Stimulated activated CD8-positive, alpha-beta memory T cell treated with anti-CD3 and anti-CD28 coated beads, Interleukin-2, amount 100 ng/mL, for 48 hours (primary cell): ENCODE data around the gene MRPL20.
"Not testable (repeated sequence)": the region's sequence is repeated elsewhere in the genome, so short reads cannot be mapped to it uniquely, and the experiment has no call there.

Source experiments
- DNase-seq, 2 donors: peaks; one replicate each; pipeline ENCODE4 v3.0.0-alpha.2; 2020; ENCODE audit warnings: low read depth in 2 of 2

The MRPL20 gene

GRCh38 chr1:1387098-1388077, 19.7 kb downstream of the MRPL20 start:
- DNase-seq: no peak

DNA sequence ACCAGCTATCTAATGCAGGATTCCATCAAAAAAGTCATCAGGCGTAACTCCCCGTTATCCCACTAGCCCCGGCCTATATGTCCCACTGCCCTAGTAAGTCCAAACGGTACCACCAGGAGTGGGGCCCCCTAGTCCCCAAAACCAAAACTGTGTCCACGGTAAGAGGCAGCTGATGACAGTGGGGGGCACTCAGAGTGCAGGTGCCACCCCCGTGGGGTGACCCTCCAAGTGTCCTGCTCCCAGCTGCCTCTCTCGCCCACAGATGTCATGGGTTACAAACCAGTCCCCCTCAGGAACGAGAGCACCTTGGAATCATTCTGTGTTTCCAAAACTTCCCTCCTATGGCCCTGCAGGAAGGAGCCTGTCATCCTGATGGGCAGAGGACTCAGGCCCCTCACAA, 21.2 kb downstream of the MRPL20 start:
- DNase-seq: no peak

DNA sequence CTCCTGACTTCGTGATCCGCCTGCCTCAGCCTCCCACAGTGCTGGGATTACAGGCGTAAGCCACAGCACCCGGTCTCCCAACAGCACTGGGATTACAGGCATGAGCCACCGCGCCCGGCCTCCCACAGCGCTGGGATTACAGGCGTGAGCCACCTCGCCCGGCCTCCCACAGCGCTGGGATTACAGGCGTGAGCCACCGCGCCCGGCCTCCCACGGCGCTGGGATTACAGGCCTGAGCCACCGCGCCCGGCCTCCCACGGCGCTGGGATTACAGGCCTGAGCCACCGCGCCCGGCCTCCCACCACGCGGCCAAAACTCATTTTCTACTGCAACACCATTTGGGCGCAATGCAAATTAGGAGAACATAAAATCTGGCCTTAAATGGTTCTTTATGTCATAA, 21.8 kb downstream of the MRPL20 start:
- not testable (repeated sequence) for DNase-seq

- no peak for DNase-seq
These were observed 25.8 kb downstream of the MRPL20 start for GRCh38 chr1:1381294-1381693.

- DNase-seq: no peak
These were observed 26.2 kb downstream of the MRPL20 start for GRCh38 chr1:1380860-1381259.

DNA sequence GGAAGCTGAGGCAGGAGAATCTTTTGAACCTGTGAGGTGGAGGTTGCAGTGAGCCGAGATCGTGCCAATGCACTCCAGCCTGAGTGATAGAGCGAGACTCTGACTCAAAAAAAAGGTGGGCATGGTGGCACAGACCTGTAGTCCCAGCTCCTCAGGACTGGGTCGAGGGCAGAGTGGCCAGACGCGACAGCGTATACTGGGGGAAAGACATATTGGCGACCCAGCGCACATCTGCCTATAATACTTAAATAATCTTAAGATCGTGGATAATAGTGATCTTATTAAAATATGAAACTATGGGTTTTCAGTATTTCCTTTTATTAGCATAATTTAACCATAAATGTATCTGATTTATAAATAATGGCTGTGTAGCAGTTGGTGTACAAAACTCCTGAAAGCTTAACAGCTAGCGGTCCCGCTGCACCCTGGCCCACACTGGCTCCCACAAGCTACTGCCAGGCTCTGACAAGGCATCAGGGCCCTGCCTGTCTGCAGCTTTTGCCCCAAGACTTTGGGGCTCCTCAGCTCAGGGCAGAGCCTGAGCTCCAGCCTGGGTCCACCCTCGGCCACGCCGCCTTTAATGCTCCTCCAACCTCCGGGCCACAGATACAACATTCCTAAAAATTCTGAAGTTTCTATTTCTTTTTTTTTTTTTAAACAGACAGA, 29.4 kb downstream of the MRPL20 start:
- no peak for DNase-seq

DNA sequence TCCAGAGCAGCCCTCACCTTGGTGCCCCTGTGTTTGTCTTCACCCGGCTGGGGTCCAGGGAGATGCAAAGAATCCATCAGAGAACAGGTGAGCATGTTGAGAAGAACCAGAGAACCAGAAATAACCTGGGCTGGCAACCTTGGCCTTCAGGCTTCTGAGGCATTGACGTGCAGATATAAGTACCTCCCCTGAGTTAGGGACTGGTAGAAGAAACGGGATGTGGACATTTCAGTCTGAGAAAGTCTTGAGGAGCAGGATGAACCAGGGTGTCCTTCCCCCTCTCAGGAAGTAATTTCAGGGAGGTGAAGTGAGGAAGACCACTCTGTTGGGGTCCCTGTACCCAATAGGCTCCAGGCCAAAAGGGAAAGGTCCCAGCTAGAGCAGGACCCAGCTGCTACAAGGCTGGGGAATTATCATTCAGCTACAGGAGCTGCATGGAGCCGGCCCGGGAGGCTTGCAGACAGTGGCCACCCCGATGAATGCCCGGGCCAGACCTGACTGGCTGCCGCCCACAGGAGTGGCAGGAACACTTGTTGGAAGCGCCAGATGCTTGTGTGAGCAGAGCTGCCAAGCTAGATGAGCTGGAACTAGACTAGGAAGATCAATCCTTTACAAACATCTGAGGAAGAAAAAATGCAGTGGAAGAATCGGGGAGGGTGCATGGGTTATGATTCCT, 30.4 kb downstream of the MRPL20 start:
- no peak for DNase-seq

DNA sequence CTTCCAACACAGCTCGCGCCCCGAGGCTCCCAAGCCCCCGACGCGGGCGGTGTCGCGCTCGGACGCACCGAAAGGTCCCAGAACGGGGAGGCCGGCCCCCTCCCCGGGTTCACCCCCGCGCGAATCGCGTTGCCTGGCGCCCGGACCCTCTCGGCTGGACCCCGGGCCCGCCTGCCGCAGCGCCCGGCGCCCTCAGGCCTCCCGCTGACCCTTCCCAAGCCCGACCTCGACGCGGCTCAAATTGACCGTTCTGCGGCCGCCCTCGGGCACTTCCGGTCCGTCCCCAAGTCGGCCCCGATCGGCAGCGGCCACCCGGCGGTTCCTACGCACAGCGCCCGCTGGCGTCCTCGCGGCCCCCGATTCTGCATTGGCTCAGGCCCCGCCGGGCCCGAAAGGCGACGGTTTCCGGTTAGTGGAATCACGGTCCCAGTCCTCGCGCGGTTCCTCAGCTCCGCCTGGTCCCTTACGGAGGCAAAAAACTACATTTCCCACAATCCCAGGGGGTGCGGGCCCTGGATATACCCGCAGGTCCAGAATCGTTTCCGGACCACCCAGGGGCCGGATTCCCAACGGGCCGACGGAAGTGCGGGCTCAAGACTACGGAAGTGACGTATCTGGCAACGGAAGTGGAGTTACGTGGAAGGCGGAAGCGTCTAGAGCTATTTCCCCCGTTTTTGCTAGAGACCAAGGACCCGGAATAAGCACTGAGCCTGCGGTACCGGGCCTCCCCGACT, 32.0 kb downstream of the MRPL20 start, which contains the start of gene AURKAIP1:
AURKAIP1 (minus strand) TSS at position 279 of the 734 bp plus-strand sequence. CDS start 451 bp downstream, outside the sequence.
- peak; percentile 90 to 92 for DNase-seq

DNA sequence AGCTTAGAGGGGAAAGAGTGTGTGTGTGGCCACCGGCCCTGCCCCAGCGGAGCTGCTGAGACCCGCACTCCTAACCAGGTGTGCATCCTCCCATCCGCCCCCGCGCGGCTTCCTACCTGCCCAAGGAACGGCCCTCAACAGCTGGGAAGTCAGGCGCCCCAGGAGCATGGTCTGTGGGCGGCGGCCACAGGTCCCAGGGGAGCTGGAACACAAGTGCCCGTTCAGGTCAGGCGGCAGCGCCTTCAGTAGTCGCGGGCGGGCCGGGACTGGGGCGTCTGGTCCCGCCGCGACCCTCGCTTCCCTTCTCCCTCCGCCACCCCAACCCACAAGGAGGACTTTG, 32.5 kb downstream of the MRPL20 start:
- no peak for DNase-seq

DNA sequence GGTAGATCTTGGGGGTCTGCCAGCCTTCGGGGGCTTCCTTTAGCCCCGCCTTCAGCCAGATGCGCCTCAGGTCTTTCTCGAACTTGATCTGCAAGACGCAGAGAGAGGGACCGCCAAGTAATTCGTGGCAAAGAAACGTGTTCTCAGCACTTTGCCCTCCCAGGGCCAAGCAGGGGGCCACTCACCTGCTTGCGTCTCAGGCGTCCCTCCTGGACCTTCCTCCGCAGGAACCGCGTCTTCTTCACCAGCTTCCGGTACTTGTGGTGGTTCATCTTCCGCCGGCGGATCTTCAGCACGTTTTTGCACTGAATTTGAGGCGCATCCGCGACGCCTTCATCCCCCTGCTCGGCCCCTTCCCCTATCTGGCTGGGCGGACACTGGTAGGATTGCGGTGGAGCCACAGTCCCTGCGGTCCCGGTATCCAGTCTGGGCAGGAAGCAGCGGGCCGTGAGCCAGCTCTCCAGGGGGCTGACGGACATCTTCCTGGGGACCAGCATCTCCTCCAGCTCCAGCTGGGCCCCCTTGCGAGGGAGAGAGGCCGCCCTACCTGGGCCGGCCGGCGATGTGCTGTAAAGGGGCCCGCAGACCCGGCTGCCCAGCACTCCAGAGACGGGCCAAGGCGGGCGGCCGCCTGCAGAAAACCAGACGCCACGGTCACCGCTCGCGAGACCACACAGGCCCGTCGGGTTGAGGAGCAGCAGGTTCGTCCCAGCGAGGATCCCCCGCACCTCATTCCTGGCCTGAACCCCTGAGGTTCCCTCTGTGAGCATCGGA, 33.1 kb downstream of the MRPL20 start:
- no peak for DNase-seq

DNA sequence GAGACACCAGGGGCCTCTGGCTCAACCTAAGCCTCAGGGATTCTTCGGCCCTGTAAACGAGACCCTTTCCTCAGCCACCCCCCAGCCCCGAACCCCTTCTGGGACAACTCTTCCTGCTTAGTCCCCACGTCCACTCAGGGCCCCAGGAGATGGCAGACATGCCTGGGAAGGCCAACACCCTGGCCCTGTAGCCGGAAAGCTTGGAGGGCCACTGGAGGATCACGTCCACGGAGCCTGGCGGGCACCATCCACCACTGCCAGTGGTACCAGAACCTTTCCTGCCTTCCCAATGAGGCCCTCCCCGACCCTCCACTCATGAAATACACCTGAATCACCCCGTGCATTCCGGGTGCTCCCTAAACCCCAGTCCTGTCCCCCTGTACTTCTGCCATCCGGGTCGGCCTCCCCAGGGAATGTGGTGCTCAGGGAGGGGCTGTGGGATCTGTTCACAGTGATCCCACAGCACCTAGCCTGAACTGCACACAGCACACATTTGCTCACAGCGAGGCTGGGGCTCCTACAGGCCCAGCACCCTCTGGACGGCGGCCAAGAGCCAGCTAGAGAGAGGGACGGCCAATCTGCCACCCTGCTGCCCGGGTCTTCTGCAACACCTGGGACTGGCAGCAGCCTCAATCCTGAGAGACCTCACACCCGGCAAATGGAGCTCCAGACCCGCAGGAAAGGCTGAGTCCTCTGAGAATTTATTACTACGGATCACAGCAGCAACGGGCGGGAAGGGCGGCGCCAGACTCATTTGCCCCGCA, 33.9 kb downstream of the MRPL20 start:
- DNase-seq: no peak

- DNase-seq: peak; percentile 71 to 80
These were observed 35.1 kb downstream of the MRPL20 start for GRCh38 chr1:1371746-1372711.

DNA sequence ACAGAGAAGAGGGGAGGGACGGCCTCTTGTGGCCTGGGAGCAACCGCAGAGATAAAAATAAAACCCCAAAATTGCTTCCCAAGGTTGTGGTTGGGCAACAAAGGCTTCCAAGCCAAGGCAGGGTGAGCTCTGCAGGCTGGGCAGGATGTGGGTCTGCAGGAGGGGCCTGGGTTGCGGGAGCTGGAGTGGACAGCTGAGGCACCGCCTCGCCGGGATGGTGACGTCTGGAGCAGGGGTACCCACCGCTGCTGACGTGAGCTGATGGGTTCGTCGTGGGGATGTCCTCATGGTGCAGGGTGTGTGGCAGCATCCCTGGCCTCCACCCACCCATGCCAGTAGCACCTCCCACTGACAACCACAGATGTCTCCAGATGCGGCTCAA, 35.7 kb downstream of the MRPL20 start:
- peak in 1 of 2 donors; percentile 33 for DNase-seq

DNA sequence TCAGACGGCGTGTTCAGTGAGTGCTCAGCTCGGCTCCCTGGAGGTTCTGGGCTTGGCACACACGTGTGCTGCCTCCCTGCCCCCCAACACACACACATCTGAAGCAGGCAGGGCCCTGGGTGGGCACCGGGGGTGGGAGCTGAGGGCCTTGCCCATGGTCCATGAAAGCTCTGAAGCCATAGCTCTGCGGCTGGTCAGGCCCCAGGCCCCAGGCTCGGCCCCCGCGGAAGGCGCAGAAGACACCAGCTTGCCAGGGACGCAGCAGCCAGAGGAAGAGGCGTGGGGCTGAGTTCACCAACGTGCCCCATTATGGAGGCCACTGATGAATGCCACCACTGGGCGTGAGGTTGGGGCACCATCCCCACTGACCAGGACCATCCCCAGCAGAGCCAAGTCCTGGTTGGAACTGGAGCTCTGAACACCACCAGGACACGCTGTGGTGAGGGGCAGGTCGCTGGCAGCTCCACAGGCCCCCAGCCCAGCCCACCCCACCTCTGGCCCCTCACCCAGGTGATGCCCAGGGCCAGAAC, 36.3 kb downstream of the MRPL20 start:
- no peak for DNase-seq

DNA sequence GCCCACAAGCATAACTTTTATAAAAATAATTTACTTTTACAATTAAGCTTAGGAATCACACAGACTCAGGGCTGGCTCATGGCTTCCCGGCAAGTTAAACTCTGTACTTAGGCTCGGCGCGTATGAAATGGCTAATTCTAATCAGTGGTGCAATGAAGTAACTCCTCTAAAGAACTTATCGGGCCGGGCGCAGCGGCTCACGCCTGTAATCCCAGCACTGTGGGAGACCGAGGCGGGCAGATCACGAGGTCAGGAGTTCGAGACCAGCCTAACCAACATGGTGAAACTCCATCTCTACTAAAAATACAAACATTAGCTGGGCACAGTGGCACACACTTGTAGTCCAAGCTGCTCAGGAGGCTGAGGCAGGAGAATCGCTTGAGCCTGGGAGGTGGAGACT, 37.0 kb downstream of the MRPL20 start:
- DNase-seq: not testable (repeated sequence)

DNA sequence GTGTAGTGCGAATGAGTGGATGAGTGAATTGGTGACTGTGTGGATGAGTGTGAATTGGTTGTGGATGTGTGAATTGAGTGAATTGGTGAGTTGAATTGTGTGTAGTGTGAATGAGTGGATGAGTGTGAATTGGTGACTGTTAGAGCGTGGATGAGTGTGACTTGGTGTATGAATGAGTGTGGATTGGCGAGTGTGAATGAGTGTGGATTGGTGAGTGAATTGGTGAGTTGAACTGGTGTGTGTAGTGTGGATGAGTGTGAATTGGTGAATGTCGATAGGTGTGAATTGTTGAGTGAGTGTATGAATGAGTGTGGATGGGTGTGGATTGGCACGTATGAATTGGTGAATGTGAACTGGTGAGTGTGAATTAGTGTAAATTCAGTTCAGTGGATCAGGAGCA, 39.8 kb downstream of the MRPL20 start:
- no peak for DNase-seq

GRCh38 chr1:1366699-1367066, 40.4 kb downstream of the MRPL20 start:
- DNase-seq: no peak

GRCh38 chr1:1365875-1366698, 41.0 kb downstream of the MRPL20 start:
- no peak for DNase-seq
